ENCODE data around the gene CYTH2.
A peak's percentile ranks its signal among the peaks of the same experiment; 100 is the strongest.

CYTH2 gene

GRCh38 chr19:48469289-48469881 is at the start of gene CYTH2:
Gene CYTH2 (plus strand): TSS chr19:48469369. CDS start chr19:48469508, 139 bp downstream.
- Histone ChIP-seq H3K4me1 (ENCODE audit: control insufficient read depth, insufficient read depth, low read length) (peaks cover 16% of the 10 kb centered on the region), H3K36me3 (ENCODE audit: control insufficient read depth in 2 of 2, insufficient read depth in 2 of 2, low read length in 2 of 2) (peaks cover 30 to 33% of the 10 kb centered on the region in 2 donors), H3K9ac (ENCODE audit: low read length in 2 of 2) (peak within 1 kb of the TSS; percentile 87 to 90), H3K27ac (ENCODE audit: low read length) (peak within 1 kb of the TSS; percentile 94), H3K27me3 (ENCODE audit: control insufficient read depth in 1 of 2, insufficient read depth in 2 of 2, low read length in 2 of 2) (no peaks in the 10 kb centered on the region), H3K4me3 (ENCODE audit: low read length in 2 of 2) (peak within 1 kb of the TSS; percentile 85 to 87), H3K9me3 (ENCODE audit: control insufficient read depth in 2 of 2, low read length in 2 of 2) (no peaks in the 10 kb centered on the region)

GRCh38 chr19:48421548-48421947 is 47.6 kb upstream of the CYTH2 start:
- Histone ChIP-seq H3K9ac (ENCODE audit: low read length in 2 of 2) (no peak overlapping the region), H3K27me3 (ENCODE audit: control insufficient read depth in 1 of 2, insufficient read depth in 2 of 2, low read length in 2 of 2) (peaks cover 5 to 7% of the 10 kb centered on the region in 2 donors), H3K4me1 (ENCODE audit: control insufficient read depth, insufficient read depth, low read length) (no peaks in the 10 kb centered on the region), H3K4me3 (ENCODE audit: low read length in 2 of 2) (no peak overlapping the region), H3K36me3 (ENCODE audit: control insufficient read depth in 2 of 2, insufficient read depth in 2 of 2, low read length in 2 of 2) (no peaks in the 10 kb centered on the region), H3K27ac (ENCODE audit: low read length) (no peak overlapping the region), H3K9me3 (ENCODE audit: control insufficient read depth in 2 of 2, low read length in 2 of 2) (no peaks in the 10 kb centered on the region)

DNA sequence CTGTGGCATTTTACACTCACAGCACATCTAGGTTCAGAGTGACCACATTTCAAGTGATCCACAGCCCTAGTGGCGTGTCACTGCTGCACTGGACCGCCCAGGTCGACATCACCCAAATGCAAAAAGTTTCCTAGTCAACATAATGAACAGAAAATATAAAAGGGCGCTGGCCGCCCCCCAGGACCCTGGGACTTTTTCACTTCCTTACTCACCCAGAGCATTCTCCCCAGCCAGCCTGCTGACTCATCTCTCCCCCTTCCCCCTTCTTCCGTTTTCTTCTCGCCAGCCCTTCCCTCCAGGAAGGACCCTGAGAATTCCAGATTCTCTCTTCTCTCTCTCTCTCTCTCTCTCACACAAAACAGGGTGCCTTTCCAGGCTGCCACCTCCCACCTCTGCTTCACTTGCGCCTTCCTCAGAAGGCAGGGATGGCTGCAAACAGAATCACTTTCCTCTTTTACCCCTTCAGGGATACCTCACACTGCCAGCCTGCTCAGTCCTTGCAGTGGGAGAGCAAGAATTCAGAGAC is 44.4 kb upstream of the CYTH2 start:
- no peaks in the 10 kb centered on the region for H3K27me3 ChIP-seq (ENCODE audit: control insufficient read depth in 1 of 2, insufficient read depth in 2 of 2, low read length in 2 of 2)
- H3K27ac ChIP-seq (ENCODE audit: low read length) = no peak overlapping the region
- H3K9ac ChIP-seq (ENCODE audit: low read length in 2 of 2) = no peak overlapping the region
- no peak overlapping the region for H3K4me3 ChIP-seq (ENCODE audit: low read length in 2 of 2)
- no peaks in the 10 kb centered on the region for H3K4me1 ChIP-seq (ENCODE audit: control insufficient read depth, insufficient read depth, low read length)
- H3K36me3 ChIP-seq (ENCODE audit: control insufficient read depth in 2 of 2, insufficient read depth in 2 of 2, low read length in 2 of 2) = no peaks in the 10 kb centered on the region
- no peaks in the 10 kb centered on the region for H3K9me3 ChIP-seq (ENCODE audit: control insufficient read depth in 2 of 2, low read length in 2 of 2)

DNA sequence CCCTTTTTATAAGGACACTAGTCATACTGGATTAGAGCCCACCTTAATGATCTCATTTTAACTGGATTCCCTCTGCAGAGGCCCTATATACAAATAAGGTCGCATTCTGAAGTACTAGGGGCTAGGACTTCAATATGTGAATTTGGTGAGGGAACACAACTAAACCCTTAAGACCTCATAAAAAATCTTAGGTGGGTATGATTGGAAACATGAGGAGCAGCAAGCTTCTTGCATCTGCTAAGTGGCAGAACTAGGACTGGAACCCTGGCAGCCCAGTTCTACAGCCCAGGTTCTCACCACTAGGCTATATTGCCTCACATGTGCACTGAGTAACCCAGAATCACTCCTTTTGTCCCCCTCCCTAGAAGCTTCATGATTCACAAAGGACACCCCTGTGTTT is 40.5 kb upstream of the CYTH2 start:
- Histone ChIP-seq H3K9me3 (ENCODE audit: control insufficient read depth in 2 of 2, low read length in 2 of 2) (no peaks in the 10 kb centered on the region), H3K4me1 (ENCODE audit: control insufficient read depth, insufficient read depth, low read length) (no peaks in the 10 kb centered on the region), H3K9ac (ENCODE audit: low read length in 2 of 2) (no peak overlapping the region), H3K36me3 (ENCODE audit: control insufficient read depth in 2 of 2, insufficient read depth in 2 of 2, low read length in 2 of 2) (no peaks in the 10 kb centered on the region), H3K27ac (ENCODE audit: low read length) (no peak overlapping the region), H3K4me3 (ENCODE audit: low read length in 2 of 2) (no peak overlapping the region), H3K27me3 (ENCODE audit: control insufficient read depth in 1 of 2, insufficient read depth in 2 of 2, low read length in 2 of 2) (no peaks in the 10 kb centered on the region)

- Histone ChIP-seq H3K9ac (ENCODE audit: low read length in 2 of 2) (no peak overlapping the region), H3K4me1 (ENCODE audit: control insufficient read depth, insufficient read depth, low read length) (no peaks in the 10 kb centered on the region), H3K36me3 (ENCODE audit: control insufficient read depth in 2 of 2, insufficient read depth in 2 of 2, low read length in 2 of 2) (no peaks in the 10 kb centered on the region), H3K4me3 (ENCODE audit: low read length in 2 of 2) (no peak overlapping the region), H3K27me3 (ENCODE audit: control insufficient read depth in 1 of 2, insufficient read depth in 2 of 2, low read length in 2 of 2) (peaks cover 0 to 15% of the 10 kb centered on the region in 2 donors), H3K9me3 (ENCODE audit: control insufficient read depth in 2 of 2, low read length in 2 of 2) (no peaks in the 10 kb centered on the region), H3K27ac (ENCODE audit: low read length) (no peak overlapping the region)
Observed at GRCh38 chr19:48433337-48433736, 35.8 kb upstream of the CYTH2 start.

DNA sequence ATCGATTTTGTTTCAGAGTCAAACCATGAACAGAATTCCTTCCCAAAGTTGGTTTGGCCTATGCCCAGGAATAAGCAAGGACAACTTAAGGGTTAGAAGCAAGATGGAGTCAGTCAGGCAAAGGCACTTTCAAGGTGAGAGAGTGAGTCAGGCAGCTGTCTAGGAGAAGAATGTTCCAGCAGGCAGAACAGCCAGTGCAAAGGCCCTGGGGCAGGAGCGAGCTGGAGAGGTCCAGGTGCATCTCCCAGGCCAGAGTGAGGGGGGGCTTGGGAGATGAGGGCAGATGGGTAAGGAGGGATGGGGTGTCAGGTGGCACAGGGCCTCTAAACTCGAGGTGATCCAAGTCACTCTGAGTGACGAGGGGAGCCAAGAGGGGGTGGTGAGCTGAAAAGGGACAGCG is 32.6 kb upstream of the CYTH2 start:
- no peaks in the 10 kb centered on the region for H3K4me1 ChIP-seq (ENCODE audit: control insufficient read depth, insufficient read depth, low read length)
- peaks cover 10 to 26% of the 10 kb centered on the region in 2 donors for H3K27me3 ChIP-seq (ENCODE audit: control insufficient read depth in 1 of 2, insufficient read depth in 2 of 2, low read length in 2 of 2)
- no peak overlapping the region for H3K27ac ChIP-seq (ENCODE audit: low read length)
- no peak overlapping the region for H3K4me3 ChIP-seq (ENCODE audit: low read length in 2 of 2)
- H3K9me3 ChIP-seq (ENCODE audit: control insufficient read depth in 2 of 2, low read length in 2 of 2) = no peaks in the 10 kb centered on the region
- no peaks in the 10 kb centered on the region for H3K36me3 ChIP-seq (ENCODE audit: control insufficient read depth in 2 of 2, insufficient read depth in 2 of 2, low read length in 2 of 2)
- H3K9ac ChIP-seq (ENCODE audit: low read length in 2 of 2) = no peak overlapping the region

GRCh38 chr19:48441360-48442050 is 27.7 kb upstream of the CYTH2 start:
- Histone ChIP-seq H3K27ac (ENCODE audit: low read length) (no peak overlapping the region), H3K36me3 (ENCODE audit: control insufficient read depth in 2 of 2, insufficient read depth in 2 of 2, low read length in 2 of 2) (no peaks in the 10 kb centered on the region), H3K4me3 (ENCODE audit: low read length in 2 of 2) (no peak overlapping the region), H3K27me3 (ENCODE audit: control insufficient read depth in 1 of 2, insufficient read depth in 2 of 2, low read length in 2 of 2) (peaks cover 29 to 31% of the 10 kb centered on the region in 2 donors), H3K4me1 (ENCODE audit: control insufficient read depth, insufficient read depth, low read length) (peaks cover 21% of the 10 kb centered on the region), H3K9me3 (ENCODE audit: control insufficient read depth in 2 of 2, low read length in 2 of 2) (no peaks in the 10 kb centered on the region), H3K9ac (ENCODE audit: low read length in 2 of 2) (no peak overlapping the region)

DNA sequence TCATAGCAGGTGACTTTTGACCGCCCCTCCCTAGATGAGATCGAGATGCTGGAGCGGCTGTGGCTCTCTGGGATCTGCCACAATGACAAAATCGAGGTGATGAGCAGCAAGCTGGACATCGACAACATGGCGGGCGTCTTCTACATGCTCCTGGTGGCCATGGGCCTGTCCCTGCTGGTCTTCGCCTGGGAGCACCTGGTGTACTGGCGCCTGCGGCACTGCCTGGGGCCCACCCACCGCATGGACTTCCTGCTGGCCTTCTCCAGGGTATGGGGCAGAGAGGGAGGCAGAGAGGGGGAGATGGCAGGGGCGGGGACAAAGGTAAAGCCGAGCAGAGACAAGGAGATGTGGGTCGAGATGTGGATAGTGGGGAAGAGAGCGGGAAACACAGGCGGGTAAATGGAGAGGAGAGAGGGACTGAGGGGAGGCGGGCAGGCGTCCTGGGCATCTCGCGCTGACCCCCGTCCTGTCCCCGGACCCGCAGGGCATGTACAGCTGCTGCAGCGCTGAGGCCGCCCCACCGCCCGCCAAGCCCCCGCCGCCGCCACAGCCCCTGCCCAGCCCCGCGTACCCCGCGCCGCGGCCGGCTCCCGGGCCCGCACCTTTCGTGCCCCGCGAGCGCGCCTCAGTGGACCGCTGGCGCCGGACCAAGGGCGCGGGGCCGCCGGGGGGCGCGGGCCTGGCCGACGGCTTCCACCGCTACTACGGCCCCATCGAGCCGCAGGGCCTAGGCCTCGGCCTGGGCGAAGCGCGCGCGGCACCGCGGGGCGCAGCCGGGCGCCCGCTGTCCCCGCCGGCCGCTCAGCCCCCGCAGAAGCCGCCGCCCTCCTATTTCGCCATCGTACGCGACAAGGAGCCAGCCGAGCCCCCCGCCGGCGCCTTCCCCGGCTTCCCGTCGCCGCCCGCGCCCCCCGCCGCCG is 26.8 kb upstream of the CYTH2 start:
- Histone ChIP-seq H3K9me3 (ENCODE audit: control insufficient read depth in 2 of 2, low read length in 2 of 2) (no peaks in the 10 kb centered on the region), H3K36me3 (ENCODE audit: control insufficient read depth in 2 of 2, insufficient read depth in 2 of 2, low read length in 2 of 2) (peaks cover 0 to under 1% of the 10 kb centered on the region in 2 donors), H3K27ac (ENCODE audit: low read length) (no peak overlapping the region), H3K4me3 (ENCODE audit: low read length in 2 of 2) (no peak overlapping the region), H3K27me3 (ENCODE audit: control insufficient read depth in 1 of 2, insufficient read depth in 2 of 2, low read length in 2 of 2) (peaks cover 26 to 29% of the 10 kb centered on the region in 2 donors), H3K4me1 (ENCODE audit: control insufficient read depth, insufficient read depth, low read length) (peaks cover 26% of the 10 kb centered on the region), H3K9ac (ENCODE audit: low read length in 2 of 2) (no peak overlapping the region)

GRCh38 chr19:48443256-48443655 is 25.9 kb upstream of the CYTH2 start:
- peak overlapping the region in 1 of 2 donors; percentile 8 for H3K4me3 ChIP-seq (ENCODE audit: low read length in 2 of 2)
- peaks cover 26% of the 10 kb centered on the region for H3K4me1 ChIP-seq (ENCODE audit: control insufficient read depth, insufficient read depth, low read length)
- peaks cover 26 to 29% of the 10 kb centered on the region in 2 donors for H3K27me3 ChIP-seq (ENCODE audit: control insufficient read depth in 1 of 2, insufficient read depth in 2 of 2, low read length in 2 of 2)

GRCh38 chr19:48443731-48444128 is 25.4 kb upstream of the CYTH2 start:
- Histone ChIP-seq H3K27ac (ENCODE audit: low read length) (no peak overlapping the region), H3K27me3 (ENCODE audit: control insufficient read depth in 1 of 2, insufficient read depth in 2 of 2, low read length in 2 of 2) (peaks cover 26 to 29% of the 10 kb centered on the region in 2 donors), H3K4me1 (ENCODE audit: control insufficient read depth, insufficient read depth, low read length) (peaks cover 26% of the 10 kb centered on the region), H3K9ac (ENCODE audit: low read length in 2 of 2) (no peak overlapping the region), H3K36me3 (ENCODE audit: control insufficient read depth in 2 of 2, insufficient read depth in 2 of 2, low read length in 2 of 2) (peaks cover 6 to 8% of the 10 kb centered on the region in 2 donors), H3K4me3 (ENCODE audit: low read length in 2 of 2) (peak overlapping the region in 1 of 2 donors; percentile 97), H3K9me3 (ENCODE audit: control insufficient read depth in 2 of 2, low read length in 2 of 2) (no peaks in the 10 kb centered on the region)

More at GRCh38 chr19:48443256-48443655, 25.9 kb upstream of the CYTH2 start:
- no peaks in the 10 kb centered on the region for H3K9me3 ChIP-seq (ENCODE audit: control insufficient read depth in 2 of 2, low read length in 2 of 2)
- H3K9ac ChIP-seq (ENCODE audit: low read length in 2 of 2) = no peak overlapping the region
- peaks cover 2 to 3% of the 10 kb centered on the region in 2 donors for H3K36me3 ChIP-seq (ENCODE audit: control insufficient read depth in 2 of 2, insufficient read depth in 2 of 2, low read length in 2 of 2)
- H3K27ac ChIP-seq (ENCODE audit: low read length) = no peak overlapping the region
